NK-92 (cell line): Measurements from ENCODE around the gene KCNH5.

Experiments
- DNase-seq: peaks from one replicate; lab custom pipeline; 2025; ENCODE audit not compliant: unreplicated experiment; lab: John Stamatoyannopoulos, UW

KCNH5 gene, protein sequence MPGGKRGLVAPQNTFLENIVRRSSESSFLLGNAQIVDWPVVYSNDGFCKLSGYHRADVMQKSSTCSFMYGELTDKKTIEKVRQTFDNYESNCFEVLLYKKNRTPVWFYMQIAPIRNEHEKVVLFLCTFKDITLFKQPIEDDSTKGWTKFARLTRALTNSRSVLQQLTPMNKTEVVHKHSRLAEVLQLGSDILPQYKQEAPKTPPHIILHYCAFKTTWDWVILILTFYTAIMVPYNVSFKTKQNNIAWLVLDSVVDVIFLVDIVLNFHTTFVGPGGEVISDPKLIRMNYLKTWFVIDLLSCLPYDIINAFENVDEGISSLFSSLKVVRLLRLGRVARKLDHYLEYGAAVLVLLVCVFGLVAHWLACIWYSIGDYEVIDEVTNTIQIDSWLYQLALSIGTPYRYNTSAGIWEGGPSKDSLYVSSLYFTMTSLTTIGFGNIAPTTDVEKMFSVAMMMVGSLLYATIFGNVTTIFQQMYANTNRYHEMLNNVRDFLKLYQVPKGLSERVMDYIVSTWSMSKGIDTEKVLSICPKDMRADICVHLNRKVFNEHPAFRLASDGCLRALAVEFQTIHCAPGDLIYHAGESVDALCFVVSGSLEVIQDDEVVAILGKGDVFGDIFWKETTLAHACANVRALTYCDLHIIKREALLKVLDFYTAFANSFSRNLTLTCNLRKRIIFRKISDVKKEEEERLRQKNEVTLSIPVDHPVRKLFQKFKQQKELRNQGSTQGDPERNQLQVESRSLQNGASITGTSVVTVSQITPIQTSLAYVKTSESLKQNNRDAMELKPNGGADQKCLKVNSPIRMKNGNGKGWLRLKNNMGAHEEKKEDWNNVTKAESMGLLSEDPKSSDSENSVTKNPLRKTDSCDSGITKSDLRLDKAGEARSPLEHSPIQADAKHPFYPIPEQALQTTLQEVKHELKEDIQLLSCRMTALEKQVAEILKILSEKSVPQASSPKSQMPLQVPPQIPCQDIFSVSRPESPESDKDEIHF

DNA sequence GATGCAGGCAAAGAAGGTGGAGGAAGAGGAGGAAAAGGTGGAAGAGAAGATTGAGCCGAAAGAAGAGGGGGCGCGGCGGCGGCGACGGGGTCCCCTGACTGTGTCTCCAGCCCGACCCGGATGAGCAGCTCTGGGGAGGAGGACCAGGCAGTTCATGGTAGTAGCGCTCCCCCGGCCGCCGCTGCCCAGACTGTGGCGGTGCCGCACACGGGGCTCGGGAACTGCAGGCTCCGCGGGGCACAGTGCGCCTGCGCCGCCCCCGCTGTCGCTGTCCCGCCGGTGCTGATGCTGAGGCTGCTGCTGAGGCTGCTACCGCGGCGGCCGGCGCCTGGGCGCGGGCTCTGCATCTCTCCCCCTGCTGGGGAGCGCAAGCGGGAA, at the start of gene KCNH5:
KCNH5 (minus strand) TSS at position 225 of the 378 bp plus-strand sequence. CDS start 272 bp downstream, outside the sequence.
- DNase-seq, result no peak

DNA sequence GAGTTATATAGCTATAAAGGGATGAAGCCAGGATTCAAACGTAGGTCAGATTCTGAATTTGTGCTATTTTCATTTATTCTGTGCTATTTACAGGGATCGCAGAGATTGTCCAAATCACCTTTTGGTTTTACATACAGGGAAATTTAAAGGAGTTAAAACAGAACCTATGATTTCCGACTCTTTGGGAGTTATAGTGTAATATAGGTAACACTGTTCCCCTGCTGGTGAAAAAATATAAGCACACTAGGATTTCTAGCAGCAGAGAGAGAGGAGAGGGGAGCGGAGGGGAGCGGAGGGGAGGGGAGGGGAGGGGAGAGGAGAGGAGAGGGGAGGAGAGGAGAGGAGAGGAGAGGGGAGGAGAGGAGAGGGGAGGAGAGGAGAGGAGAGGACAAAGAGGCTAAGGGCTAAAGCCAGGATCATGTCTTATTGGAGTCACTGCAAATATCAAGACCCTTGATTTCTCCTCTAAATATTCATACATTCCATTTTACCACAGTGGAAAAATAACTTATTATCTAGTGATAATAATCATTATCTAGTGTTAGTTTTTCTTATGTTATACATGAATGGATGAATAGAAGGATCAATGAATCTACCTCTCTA, 46.2 kb upstream of the KCNH5 start:
- DNase-seq, result no peak

DNA sequence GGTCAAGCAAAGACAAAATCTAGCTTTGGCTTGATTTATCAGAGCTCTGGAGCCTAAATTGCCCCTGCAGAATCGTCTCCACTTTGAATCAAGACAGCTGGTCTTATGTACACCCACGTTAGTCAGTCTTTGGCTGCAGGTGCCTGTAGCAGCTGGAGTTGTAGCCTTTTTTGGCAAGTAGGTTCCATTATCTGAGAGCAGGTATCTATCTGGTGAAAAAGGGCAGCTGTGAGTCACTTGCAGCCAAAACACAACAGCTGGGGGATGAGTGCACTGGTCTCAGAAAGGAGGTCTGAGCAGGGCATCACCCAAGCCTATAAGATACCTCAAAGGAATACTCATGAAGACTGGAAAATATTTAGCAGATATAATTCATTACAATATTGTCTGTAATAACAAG, 43.6 kb upstream of the KCNH5 start:
- DNase-seq, result no peak

DNA sequence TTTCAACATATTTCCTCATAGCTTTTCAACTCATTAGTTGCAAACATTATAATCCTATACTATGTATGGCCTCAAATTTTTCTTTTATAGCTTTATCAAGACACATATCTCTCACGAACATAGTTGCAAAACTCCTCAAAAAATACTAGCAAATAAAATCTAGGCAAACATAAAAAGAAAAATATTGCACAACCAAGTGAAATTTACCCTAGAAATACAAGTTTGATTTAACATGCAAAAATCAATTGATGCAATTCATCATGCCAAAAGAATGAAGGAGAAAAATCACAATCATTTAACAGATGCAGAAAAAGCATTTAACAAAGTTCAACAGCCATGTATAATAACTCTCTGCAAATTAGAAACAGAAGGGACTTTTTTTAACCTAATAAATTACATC, 33.3 kb upstream of the KCNH5 start:
- no peak for DNase-seq

DNA sequence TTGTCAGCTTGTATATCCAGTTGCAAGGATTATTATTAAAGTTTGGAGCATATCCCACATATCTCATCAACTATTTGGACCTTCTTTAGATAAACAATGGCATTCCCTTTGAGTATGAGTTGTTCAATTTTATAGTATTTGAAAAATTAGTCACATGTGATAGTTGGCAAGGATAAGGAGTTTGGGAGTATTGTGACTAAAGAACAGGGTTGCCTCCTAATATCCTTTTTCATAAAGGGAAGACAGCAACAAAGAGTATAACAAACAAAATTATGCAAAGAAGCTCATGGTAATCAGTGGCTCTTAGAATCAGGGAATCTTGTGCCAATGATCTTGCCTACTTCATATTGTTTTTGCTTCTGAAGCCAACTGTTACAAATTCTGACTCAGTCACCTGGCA, 31.2 kb upstream of the KCNH5 start:
- DNase-seq, result no peak

DNA sequence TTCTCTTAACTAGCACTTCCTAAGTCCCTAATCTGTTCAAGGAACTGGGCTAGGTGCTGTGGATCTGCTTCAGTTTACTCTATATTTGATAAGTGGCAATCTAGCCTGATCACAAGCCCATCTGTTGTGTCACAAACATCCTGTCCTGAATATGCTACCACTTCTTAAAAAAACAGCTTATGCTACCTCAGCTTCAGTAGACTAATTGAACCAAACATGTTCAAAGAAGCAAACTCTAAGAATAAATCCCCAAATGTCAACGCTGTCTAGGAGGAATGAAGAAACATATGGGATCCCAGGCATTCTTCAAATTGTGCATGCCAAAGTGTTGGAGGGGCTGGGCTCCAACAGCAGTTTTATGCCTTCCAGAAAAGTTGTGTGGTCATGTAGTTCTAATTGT, 10.4 kb upstream of the KCNH5 start:
- no peak for DNase-seq

DNA sequence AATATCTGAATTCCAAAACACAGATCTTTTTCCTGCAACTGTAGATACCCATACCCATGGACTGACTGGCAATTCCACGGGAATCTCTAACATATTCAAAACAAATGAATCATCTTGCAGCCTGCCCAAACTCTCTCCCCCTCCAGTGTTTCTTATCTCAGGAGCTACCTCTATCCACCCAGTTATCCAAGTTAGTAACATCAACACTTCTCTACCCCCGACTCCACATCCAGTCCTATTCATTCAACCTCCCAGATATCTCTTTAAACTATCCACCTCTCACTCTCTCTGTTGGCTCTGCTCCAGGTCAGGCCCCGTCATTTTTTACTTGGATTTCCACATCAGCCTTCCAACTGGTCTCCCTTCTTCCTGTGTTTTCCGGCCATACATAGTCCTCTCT, 6.7 kb upstream of the KCNH5 start:
- DNase-seq, result no peak

DNA sequence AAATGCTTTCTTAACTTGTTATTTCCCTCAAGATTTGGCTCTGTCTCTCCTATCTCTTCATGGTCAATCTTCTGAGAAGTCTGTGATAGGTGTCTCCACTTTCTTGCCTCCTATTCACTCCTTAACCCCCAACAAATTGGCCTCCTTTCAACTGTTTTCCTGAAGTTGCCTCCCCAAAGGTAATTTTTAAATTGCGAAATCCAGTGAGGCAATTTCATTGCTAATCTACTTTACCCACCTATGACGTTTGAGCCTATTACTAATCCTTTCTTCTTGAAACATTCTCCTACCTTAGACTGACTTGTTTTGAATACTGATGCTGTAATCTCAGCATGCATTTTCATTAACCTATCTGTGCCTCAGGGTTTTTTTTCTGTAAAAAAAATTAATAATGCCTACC, 6.0 kb upstream of the KCNH5 start:
- DNase-seq, result no peak

DNA sequence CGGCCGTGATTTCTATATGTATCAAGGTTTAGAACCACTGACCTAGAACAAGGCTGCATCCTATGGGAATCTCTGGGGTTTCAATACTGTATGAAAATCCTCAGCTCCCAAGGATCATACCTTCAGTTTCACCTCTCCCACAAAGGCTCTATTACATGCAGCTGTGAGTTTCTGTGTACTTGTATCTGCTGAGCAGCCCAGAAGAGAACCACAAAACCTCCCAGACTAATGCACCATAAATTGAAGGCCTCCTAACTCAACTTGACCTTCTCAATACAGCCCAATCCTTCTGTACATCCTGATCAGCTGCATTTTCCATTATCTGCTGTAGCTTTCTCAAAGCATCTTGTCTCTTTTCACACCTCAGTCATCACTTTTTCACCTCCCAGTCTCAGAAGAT, 5.4 kb upstream of the KCNH5 start:
- no peak for DNase-seq

DNA sequence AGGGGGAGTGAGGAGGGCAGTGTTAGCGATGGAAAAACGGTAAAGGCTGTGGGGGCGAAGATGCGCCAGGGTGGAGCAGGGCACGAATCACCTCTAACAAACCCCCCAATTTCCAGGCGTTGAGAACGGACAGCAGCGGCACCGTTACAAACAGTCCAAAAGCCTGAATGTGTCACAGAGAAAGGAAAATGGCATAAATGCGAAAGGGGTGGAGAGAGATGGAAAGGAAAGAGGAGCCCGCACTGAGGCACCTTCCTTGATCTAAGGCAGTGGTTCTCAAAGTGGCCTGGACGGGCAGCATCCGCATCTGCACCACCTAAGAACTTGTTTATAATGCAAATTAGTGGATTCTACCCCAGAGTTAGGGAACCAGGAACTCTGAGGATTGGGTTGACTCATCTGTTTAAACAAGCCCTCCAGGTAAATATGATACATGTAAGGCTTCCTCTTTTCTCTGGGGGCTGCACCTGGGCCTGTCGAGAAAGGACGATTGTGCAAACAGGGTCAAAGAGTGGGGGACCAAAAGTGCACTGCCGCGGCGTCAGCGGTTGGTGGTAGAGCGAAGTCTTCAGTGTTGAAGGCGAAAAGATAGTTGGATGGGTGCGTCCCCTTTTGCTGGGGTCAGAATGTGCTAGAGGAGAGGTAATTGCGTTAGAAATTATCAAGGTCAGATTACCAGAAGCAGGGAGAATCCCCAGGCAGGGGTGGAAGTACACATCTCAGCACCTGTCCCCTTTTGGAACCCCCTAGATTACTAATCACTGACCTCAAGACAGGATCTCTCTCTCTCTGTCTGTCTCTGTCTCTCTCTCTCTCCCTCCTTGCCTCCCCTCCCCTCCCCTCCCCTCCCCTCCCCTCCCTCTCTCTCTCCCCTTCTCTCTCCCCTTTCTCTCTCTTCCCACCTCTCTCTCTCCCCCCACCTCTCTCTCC, 1.3 kb upstream of the KCNH5 start:
- no peak for DNase-seq

DNA sequence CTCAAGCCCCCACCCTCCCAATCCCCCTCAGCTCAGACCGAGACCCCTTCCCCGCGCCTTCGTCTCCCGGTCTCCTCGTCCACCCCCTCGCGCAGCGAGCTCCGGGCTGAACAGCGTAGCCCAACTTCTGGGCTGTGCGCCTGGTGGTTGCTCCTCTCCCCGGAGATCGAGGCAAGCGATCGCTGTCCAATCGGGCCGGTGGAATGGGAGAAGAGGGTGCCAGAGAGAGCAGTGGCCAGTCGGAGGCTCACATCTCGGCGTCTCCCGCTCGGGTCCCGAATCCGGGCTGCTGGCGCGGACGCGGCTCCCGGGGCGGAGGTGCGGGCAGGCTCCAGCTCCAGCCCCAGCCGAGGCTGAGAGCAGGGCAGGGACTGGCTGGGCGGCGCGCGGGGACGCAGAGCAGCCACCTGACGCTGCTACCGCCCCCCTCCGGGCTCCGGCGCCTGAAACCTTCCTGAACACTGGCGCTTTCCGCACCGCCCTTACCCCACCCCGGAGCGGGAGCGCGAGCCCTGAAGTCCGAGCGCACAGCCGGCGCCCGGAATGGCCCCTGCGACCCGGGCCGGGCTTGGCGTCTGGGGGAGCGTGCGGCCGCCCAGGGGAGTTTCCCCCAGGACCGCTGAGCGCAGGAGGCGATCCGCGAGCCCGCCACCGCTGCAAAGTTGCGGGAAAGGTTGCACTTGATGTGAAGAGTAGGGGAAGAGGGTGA, 508 bp upstream of the KCNH5 start:
- DNase-seq, result no peak

DNA sequence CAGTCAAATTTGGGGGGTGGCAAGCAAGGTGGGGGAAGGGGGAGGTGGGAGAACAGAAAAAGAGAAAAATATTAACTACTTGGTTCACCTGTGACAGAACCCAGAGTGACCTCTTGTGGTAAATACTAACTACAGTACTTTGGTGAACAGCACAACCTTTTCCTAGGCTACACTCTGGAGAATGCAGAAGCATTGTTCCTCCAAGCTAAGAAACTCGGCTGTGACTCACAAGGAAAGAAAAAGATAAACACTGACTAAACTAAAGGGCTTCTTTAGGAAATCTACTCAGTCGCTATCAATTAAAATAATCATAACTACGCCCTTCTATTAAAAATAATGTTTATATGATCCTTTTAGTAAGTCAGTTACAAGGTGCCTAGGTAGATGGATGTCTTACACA, 5.4 kb downstream of the KCNH5 start:
- no peak for DNase-seq

DNA sequence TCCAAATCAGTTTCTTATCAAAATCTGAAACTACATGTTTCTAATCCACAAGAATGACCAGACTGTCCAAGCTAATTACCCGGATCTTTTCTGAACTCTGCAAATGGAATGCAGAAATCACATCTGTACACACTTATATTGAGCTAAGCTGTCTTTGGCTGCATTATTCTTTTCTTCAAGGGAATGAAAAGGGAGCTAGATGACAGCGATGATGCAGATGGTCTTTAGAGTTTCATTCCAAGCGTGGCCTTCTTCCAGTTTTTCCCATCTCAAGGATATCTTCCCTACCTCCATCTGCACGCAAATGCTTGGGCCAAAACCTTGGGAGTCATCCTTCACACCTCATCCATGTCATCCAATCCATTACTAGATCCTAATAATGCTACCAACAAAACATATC, 12.6 kb downstream of the KCNH5 start:
- DNase-seq, result no peak

DNA sequence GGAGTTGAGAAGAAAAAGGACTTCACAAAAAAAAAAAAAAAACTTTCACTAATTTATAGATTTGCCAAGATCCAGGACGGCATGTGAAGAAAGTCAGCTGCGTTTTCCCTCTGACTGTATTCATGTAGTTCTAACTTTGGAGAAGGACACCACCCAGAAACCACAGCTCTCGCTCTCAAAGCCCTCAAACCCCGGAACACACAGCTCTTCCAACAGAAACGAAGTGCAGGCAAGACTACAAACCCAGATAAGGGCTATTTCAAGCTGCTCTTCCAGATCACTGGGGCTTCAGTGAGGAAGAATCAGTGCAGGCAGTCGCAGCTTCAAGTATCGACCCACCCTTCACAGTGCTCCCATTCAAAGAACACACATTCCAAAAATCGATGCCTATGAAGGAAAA, 13.2 kb downstream of the KCNH5 start:
- no peak for DNase-seq

DNA sequence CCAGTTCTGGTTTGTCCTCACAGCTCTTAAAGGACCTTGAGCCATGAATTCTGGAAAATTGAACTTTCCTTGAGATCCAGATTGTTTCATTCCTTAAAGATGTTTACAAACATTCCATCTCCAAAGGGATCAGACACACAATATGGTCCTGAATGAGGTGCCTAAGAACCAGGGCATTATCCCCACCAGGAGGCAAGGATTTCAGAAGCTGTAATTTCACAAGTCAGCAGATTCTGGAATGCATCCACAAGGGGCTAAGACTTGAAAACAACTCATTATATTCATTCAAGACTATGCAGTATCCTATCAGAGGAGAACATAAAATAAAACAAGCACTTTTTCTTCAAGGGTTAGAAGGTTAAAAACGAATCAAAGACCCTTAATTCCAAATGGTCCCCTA, 15.1 kb downstream of the KCNH5 start:
- no peak for DNase-seq

DNA sequence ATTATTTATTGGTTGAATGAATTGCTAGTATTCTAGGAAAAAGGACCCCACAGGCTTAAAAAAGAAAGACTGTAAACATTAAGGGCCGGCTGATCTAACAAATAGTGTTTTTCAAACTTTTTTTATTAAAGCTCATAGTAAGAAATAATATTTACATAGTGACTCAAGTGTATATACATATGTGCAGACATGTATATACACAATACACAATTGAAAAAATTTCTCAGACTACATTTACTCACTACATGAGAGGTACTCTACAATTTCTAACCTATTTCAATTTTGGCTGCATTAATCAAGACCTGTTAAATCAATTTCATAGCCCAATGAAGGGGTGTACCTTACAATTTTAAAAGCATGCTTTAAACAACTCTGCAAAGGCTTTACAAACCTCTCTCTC, 17.5 kb downstream of the KCNH5 start:
- no peak for DNase-seq

DNA sequence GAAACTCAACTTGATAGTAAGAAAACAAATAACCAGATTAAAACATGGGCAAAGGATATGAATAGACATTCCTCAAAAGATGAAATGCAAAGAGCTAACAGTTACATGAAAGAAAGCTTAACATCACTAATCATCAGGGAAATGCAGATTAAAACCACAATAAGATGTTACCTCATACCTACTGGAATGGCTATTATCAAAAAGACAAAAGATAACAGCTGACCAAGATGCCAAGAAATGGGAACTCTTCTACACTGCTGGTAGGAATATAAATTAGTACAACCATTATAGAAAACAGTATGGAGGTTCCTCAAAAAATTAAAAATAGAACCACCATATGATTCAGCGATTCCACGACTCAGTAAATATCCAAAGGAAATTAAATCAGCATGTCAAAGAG, 18.8 kb downstream of the KCNH5 start:
- DNase-seq, result no peak

DNA sequence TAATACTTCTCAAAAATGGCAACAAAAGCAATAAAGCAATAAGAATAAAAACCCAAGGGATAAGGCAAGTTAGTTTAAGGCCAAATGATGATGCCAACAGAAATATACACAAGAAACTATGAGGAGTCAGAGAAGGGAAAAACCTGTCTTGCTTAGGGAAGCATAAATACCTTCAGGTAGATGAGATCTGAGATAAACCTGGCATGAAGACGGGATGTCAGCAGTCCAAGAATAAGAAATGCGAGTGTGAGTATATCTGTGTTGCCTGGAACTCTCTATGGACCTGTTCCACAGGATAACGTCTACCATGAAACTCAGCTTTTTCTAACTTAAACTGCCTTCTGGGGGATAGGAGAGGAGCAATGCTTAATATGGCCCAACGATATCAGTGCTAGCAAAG, 30.6 kb downstream of the KCNH5 start:
- DNase-seq, result no peak

DNA sequence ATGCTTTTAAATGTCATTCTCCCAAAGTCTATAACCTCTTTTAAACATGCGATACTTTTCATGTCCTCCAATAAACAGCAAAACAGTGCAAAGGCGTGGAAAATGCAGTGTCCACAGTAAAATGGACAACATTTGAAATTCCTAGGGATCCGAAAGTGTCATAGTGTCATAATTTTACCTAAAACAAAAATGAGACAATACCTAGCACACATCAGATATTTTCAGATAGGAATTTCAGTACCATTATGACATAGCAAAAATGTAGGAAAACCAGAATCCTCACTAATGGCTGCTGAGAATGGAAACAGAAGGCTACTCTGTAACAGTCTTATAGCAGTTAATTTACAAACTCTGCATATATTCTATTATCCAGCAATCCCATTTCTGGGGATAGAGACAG, 33.1 kb downstream of the KCNH5 start:
- no peak for DNase-seq

DNA sequence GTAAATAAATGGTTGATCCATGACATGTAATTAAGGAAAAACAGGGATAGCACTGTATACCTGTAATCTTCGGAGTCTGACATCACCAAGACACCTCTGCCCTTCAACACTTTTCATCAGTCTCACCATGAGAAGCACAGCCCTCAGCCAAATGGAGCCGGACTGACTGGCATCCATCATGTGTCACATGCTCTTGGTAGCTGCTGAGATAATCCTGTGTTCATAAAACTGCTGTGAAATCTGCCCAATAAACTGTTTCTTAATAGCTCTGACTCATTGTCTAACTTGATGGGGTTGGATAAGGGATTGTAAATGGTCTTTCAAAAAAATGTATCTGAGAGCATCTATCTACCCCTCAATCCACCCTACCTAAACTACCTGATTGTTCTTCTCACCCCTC, 33.6 kb downstream of the KCNH5 start:
- no peak for DNase-seq
